LHCN-M2 (cell line): ENCODE results near the gene TEK. TPM values are rescaled to one million over a fixed set of nuclear protein-coding genes. Genes with fewer than 3 reads are reported as not detected.
A peak's percentile ranks its signal among the peaks of the same experiment; 100 is the strongest.

Experiments
- DNase-seq: peaks from one replicate; pipeline ENCODE4 v3.0.0-alpha.2; 2012; ENCODE audit warnings: low read depth
- total RNA-seq: library from RNA; depleted of rRNA; stranded (reverse); fragments of >200 nt; gene quantifications from 2 replicates; pipeline ENCODE4 v1.2.3, GENCODE V29; 2014

The TEK gene
- total RNA-seq, 1 experiment from 2014 or later: 3.3 TPM

- peak; percentile 63 for DNase-seq
These were observed 15.1 kb downstream of the TEK start for GRCh38 chr9:27124151-27124550.

- peak; percentile 99 for DNase-seq
These were observed 16.0 kb downstream of the TEK start for GRCh38 chr9:27125030-27125429.

GRCh38 chr9:27125936-27126335 is 16.9 kb downstream of the TEK start:
- DNase-seq: peak; percentile 45

GRCh38 chr9:27126670-27127069 is 17.6 kb downstream of the TEK start:
- no peak for DNase-seq

- no peak for DNase-seq
These were observed 20.2 kb downstream of the TEK start for GRCh38 chr9:27129221-27129620.

GRCh38 chr9:27131731-27132130 is 22.7 kb downstream of the TEK start:
- no peak for DNase-seq

- no peak for DNase-seq
These were observed 24.8 kb downstream of the TEK start for GRCh38 chr9:27133817-27134216.

- no peak for DNase-seq
These were observed 33.4 kb downstream of the TEK start for GRCh38 chr9:27142299-27142930.

GRCh38 chr9:27145143-27145542 is 36.1 kb downstream of the TEK start:
- DNase-seq: no peak

- DNase-seq: no peak
These were observed 40.6 kb downstream of the TEK start for GRCh38 chr9:27149651-27150050.

- no peak for DNase-seq
These were observed 41.9 kb downstream of the TEK start for GRCh38 chr9:27150746-27151406.

- DNase-seq: peak; percentile 48
These were observed 42.8 kb downstream of the TEK start for GRCh38 chr9:27151693-27152404.

GRCh38 chr9:27152405-27152718 is 43.3 kb downstream of the TEK start:
- DNase-seq: no peak

GRCh38 chr9:27154908-27155307 is 45.9 kb downstream of the TEK start:
- peak; percentile 91 for DNase-seq

GRCh38 chr9:27157097-27157496 is 48.1 kb downstream of the TEK start:
- no peak for DNase-seq

- DNase-seq: no peak
These were observed 48.7 kb downstream of the TEK start for GRCh38 chr9:27157736-27158135.

- DNase-seq: no peak
These were observed 51.6 kb downstream of the TEK start for GRCh38 chr9:27160636-27161035.

GRCh38 chr9:27162045-27162444 is 53.0 kb downstream of the TEK start:
- peak; percentile 22 for DNase-seq

GRCh38 chr9:27165068-27165467 is 56.0 kb downstream of the TEK start:
- DNase-seq: no peak

- no peak for DNase-seq
These were observed 56.6 kb downstream of the TEK start for GRCh38 chr9:27165670-27166069.

- DNase-seq: peak; percentile 45
These were observed 59.5 kb downstream of the TEK start for GRCh38 chr9:27168496-27168895.

- DNase-seq: no peak
These were observed 59.9 kb downstream of the TEK start for GRCh38 chr9:27168951-27169350.

- DNase-seq: no peak
These were observed 67.9 kb downstream of the TEK start for GRCh38 chr9:27176971-27177370.
